ENCODE measurements around the gene CCDC180.
"Not testable (repeated sequence)": the region's sequence is repeated elsewhere in the genome, so short reads cannot be mapped to it uniquely, and the experiment has no call there.

The CCDC180 gene

GRCh38 chr9:97311798-97312500 lies 4.5 kb downstream of the CCDC180 start:
- no peak for DNase-seq

GRCh38 chr9:97312556-97312955 lies 5.1 kb downstream of the CCDC180 start:
- DNase-seq, result no peak

- DNase-seq, result no peak
These were observed 5.8 kb downstream of the CCDC180 start for GRCh38 chr9:97313243-97313642.

GRCh38 chr9:97313746-97314145 lies 6.3 kb downstream of the CCDC180 start:
- DNase-seq, result no peak

- DNase-seq, result no peak
These were observed 7.0 kb downstream of the CCDC180 start for GRCh38 chr9:97314503-97314902.

GRCh38 chr9:97315550-97315949 lies 8.1 kb downstream of the CCDC180 start:
- no peak for DNase-seq

- no peak for DNase-seq
These were observed 9.4 kb downstream of the CCDC180 start for GRCh38 chr9:97316904-97317303.

GRCh38 chr9:97318433-97318832 lies 11.0 kb downstream of the CCDC180 start:
- no peak for DNase-seq

- DNase-seq, result no peak
These were observed 11.9 kb downstream of the CCDC180 start for GRCh38 chr9:97319395-97319794.

GRCh38 chr9:97320080-97320642 lies 12.7 kb downstream of the CCDC180 start:
- no peak for DNase-seq

- DNase-seq, result no peak
These were observed 13.8 kb downstream of the CCDC180 start for GRCh38 chr9:97321251-97321650.

- no peak for DNase-seq
These were observed 14.2 kb downstream of the CCDC180 start for GRCh38 chr9:97321691-97322090.

- no peak for DNase-seq
These were observed 14.6 kb downstream of the CCDC180 start for GRCh38 chr9:97322105-97322504.

GRCh38 chr9:97324954-97325353 lies 17.5 kb downstream of the CCDC180 start:
- no peak for DNase-seq

GRCh38 chr9:97327562-97327961 lies 20.1 kb downstream of the CCDC180 start:
- DNase-seq, result no peak

GRCh38 chr9:97332993-97333392 lies 25.5 kb downstream of the CCDC180 start:
- DNase-seq, result no peak

- not testable (repeated sequence) for DNase-seq
These were observed 28.2 kb downstream of the CCDC180 start for GRCh38 chr9:97335622-97336021.

GRCh38 chr9:97348871-97349270 lies 41.4 kb downstream of the CCDC180 start:
- no peak for DNase-seq

- DNase-seq, result no peak
These were observed 41.9 kb downstream of the CCDC180 start for GRCh38 chr9:97349400-97349799.

- no peak for DNase-seq
These were observed 47.2 kb downstream of the CCDC180 start for GRCh38 chr9:97354637-97355036.

GRCh38 chr9:97357056-97357455 lies 49.6 kb downstream of the CCDC180 start:
- DNase-seq, result no peak

Measured in activated CD4-positive, alpha-beta T cell treated with anti-CD3 and anti-CD28 coated beads for 1 hour (primary cell).